Peyer's patch (tissue), 4 donors: Measurements from ENCODE around the gene NAV2. TPM values are rescaled to one million over a fixed set of nuclear protein-coding genes. Genes with fewer than 3 reads are reported as not detected.

Experiments used
- DNase-seq, 3 donors: peaks; one replicate each; pipeline ENCODE4 v3.0.0-alpha.2; 2017 to 2019
- H3K27ac ChIP-seq, 4 donors: fragments of 200-600 bp; sonication (generic); one replicate each; pipeline ENCODE4 v1.5.1; 2016 to 2019
- H3K27me3 ChIP-seq, 2 donors: fragments of 200-600 bp; sonication (generic); one replicate each; pipeline ENCODE4 v1.5.1; 2019
- H3K36me3 ChIP-seq, 3 donors: fragments of 200-600 bp; sonication (generic); one replicate each; pipeline ENCODE4 v1.5.1; 2016 to 2019
- H3K4me1 ChIP-seq, 4 donors: fragments of 200-600 bp; sonication (generic); one replicate each; pipeline ENCODE4 v1.5.1; 2016 to 2019
- H3K4me3 ChIP-seq, 4 donors: fragments of 200-600 bp; sonication (generic); 1 replicate in 3 of 4; 2 replicates in 1 of 4; pipeline ENCODE4 v1.5.1; 2016 to 2019; ENCODE audit warnings: mild to moderate bottlenecking in 1 of 4
- H3K9me3 ChIP-seq, 4 donors: fragments of 200-600 bp; sonication (generic); one replicate each; pipeline ENCODE4 v1.5.1; 2016 to 2019; ENCODE audit warnings: mild to moderate bottlenecking in 1 of 4
- POLR2A ChIP-seq, 2 donors: fragments of 450-650 bp; IDR thresholded peaks; one replicate each; pipeline ENCODE4 v1.5.1; 2017; ENCODE audit warnings: antibody characterized with exemption in 2 of 2, mild to moderate bottlenecking in 2 of 2, moderate library complexity in 2 of 2
- total RNA-seq, 4 donors: library from RNA; depleted of rRNA; stranded (reverse); fragments of >200 nt; gene quantifications; one replicate each; pipeline ENCODE4 v1.1.0, GENCODE V29; 2016
- TF ChIP-seq, protein P1 (sequence below), 6 experiments: fragments of 450-650 bp in 4 of 6; fragments of 200-600 bp in 2 of 6; sonication (generic) in 1 of 6; IDR thresholded peaks; one replicate each; pipeline ENCODE4 v1.5.1; 2017 to 2019; ENCODE audit warnings: antibody characterized with exemption in 6 of 6, mild to moderate bottlenecking in 3 of 6, moderate library complexity in 1 of 6

The NAV2 gene
- total RNA-seq, 4 donors from 2014 or later, result 6.0 to 48.7 (median 20.1) TPM

DNA sequence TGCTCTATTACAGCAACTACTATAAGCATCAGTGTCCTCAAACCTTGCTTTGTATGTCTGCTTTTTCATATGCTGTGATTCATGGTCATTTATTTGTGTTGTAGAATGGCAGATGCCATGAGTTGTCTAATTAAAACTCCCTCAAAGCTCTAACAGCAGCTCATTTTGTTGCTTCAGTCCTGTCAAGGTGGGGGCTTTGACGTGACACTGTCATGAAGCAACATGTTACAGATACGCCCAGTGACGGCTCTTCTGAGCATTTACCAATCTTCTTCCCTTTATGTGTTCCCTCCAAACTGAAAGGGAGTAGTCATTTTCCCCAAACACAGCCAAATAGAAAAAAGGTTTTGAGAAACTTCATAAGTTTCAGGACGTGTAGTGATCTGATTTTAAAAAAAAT lies 340.9 kb downstream of the NAV2 start:
- Histone ChIP-seq H3K9me3 (no peaks in the 10 kb centered on the region), H3K4me1 (no peaks in the 10 kb centered on the region), H3K27me3 (no peaks in the 10 kb centered on the region), H3K27ac (no peak overlapping the region), H3K4me3 (no peak overlapping the region), H3K36me3 (no peaks in the 10 kb centered on the region)
- no peak for DNase-seq
- TF ChIP-seq POLR2A (IDR thresholded peaks at IDR 0.05), result no peak
- TF ChIP-seq, protein P1, sequence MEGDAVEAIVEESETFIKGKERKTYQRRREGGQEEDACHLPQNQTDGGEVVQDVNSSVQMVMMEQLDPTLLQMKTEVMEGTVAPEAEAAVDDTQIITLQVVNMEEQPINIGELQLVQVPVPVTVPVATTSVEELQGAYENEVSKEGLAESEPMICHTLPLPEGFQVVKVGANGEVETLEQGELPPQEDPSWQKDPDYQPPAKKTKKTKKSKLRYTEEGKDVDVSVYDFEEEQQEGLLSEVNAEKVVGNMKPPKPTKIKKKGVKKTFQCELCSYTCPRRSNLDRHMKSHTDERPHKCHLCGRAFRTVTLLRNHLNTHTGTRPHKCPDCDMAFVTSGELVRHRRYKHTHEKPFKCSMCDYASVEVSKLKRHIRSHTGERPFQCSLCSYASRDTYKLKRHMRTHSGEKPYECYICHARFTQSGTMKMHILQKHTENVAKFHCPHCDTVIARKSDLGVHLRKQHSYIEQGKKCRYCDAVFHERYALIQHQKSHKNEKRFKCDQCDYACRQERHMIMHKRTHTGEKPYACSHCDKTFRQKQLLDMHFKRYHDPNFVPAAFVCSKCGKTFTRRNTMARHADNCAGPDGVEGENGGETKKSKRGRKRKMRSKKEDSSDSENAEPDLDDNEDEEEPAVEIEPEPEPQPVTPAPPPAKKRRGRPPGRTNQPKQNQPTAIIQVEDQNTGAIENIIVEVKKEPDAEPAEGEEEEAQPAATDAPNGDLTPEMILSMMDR (IDR thresholded peaks at IDR 0.05), result no peak

DNA sequence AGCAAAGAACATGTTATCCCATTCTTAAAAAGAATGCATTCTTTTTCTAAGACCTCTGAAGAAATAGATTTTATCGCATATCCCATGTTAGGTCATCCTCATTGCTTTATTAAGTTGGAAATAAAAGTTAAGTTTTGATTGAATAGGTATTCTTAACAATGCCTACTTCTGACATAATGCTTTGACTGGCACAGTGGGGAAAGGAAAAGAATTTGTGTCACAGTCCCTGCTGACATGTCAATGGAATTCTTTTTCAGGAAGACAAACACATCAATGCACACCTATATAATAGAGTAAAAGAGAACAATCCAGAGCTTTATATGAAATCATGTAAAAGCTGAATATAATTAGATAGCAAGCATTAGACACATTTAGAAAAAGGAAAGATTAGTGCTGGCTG lies 341.9 kb downstream of the NAV2 start:
- TF ChIP-seq, protein P1 (IDR thresholded peaks at IDR 0.05), result no peak
- TF ChIP-seq POLR2A (IDR thresholded peaks at IDR 0.05), result no peak
- Histone ChIP-seq H3K27ac (no peak overlapping the region), H3K4me3 (no peak overlapping the region), H3K9me3 (no peaks in the 10 kb centered on the region), H3K4me1 (no peaks in the 10 kb centered on the region), H3K36me3 (no peaks in the 10 kb centered on the region), H3K27me3 (no peaks in the 10 kb centered on the region)
- DNase-seq, result no peak

DNA sequence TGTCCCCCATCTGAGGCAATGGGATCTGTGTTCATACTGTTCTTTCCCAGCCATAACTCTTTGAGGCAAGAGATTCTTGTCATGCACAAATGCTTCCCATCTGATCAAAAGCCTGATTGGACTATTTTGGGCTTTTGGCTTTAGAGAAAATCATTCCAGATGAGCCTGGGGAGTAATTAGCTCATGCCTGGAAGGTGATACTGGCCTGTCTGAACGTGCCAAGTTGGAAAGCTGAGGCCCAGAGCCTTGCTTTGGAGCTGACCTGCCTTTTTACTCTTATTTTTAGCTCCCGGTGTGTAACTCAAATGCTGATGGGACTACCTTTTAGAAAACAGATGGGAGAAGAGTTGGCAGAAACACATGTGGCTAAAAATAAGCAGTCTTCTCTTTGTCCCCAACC lies 342.7 kb downstream of the NAV2 start:
- no peaks in the 10 kb centered on the region for H3K27me3 ChIP-seq
- H3K9me3 ChIP-seq, result no peaks in the 10 kb centered on the region
- TF ChIP-seq, protein P1 (IDR thresholded peaks at IDR 0.05), result no peak
- TF ChIP-seq POLR2A (IDR thresholded peaks at IDR 0.05), result no peak
- no peak overlapping the region for H3K4me3 ChIP-seq
- H3K4me1 ChIP-seq, result no peaks in the 10 kb centered on the region
- no peak overlapping the region for H3K27ac ChIP-seq
- H3K36me3 ChIP-seq, result no peaks in the 10 kb centered on the region
- no peak for DNase-seq

- Histone ChIP-seq H3K4me1 (no peaks in the 10 kb centered on the region), H3K27ac (no peak overlapping the region), H3K36me3 (no peaks in the 10 kb centered on the region)
These were observed 343.7 kb downstream of the NAV2 start for GRCh38 chr11:20056109-20056949.

DNA sequence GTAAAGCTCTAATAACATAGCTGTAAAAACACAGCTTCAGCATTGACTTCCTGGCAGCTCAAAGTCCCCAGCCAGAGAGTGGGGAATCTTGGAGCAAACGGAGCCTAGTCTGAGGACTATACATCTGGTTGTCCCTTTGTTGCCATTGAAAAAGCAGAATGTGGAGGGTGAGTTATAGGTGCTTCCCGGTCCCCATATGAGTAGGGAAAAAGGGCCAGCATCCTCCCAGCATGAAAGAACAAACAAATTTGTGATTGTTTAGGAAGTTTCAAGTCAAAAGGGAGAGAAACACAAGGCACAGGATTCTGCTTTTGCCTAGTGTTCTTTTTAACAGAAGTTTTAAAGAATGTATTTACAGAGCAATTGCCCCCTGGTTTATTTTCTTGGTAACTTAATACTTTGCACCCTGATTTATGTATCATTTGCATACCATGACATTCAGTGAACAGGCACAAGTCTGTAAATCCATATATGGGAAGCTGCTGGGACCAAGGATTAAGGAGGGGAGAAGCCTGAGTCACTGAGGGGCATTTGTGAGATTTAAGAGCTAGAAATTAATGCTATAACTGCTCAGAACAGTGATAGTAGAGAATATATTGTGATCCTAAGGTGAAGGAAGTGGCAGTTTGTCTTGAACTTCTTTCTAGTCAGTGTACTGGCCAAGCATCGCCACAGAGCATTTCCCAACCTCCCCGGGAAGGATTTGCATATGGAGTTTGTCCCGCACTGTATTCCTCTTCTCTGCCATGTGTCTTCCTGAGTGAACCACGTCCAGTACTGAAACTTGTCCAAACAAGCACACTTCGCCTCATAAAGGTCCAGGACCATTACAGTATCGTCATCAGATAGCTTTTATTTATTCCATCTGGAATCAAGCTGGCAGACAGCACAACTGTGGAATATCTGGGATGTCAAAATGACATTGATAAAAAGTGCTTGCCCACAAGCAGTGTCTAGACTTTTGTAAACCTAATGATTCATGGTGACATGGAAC lies 344.6 kb downstream of the NAV2 start:
- Histone ChIP-seq H3K27ac (no peak overlapping the region), H3K4me1 (no peaks in the 10 kb centered on the region)

More at GRCh38 chr11:20056109-20056949, 343.7 kb downstream of the NAV2 start:
- Histone ChIP-seq H3K27me3 (no peaks in the 10 kb centered on the region), H3K4me3 (no peak overlapping the region), H3K9me3 (no peaks in the 10 kb centered on the region)
- TF ChIP-seq, protein P1 (IDR thresholded peaks at IDR 0.05), result no peak
- no peak for TF ChIP-seq POLR2A (IDR thresholded peaks at IDR 0.05)
- no peak for DNase-seq

More for the DNA sequence above, 344.6 kb downstream of the NAV2 start:
- TF ChIP-seq, protein P1 (IDR thresholded peaks at IDR 0.05), result no peak
- TF ChIP-seq POLR2A (IDR thresholded peaks at IDR 0.05), result no peak
- no peak for DNase-seq
- Histone ChIP-seq H3K27me3 (no peaks in the 10 kb centered on the region), H3K4me3 (no peak overlapping the region), H3K36me3 (no peaks in the 10 kb centered on the region), H3K9me3 (no peaks in the 10 kb centered on the region)
